Fibroblast of lung (primary cell): ENCODE data around the gene ZG16.

ENCODE experiments used
- EZH2 ChIP-seq: IDR thresholded peaks from 2 replicates; pipeline ENCODE4 v1.5.1; 2012; ENCODE audit warnings: low read length, control low read depth, mild to moderate bottlenecking; ENCODE audit errors: missing control alignments
- TF ChIP-seq, protein P1 (sequence below), 2 donors: IDR thresholded peaks in 1 of 2; conservative IDR thresholded peaks in 1 of 2; 1 replicate in 1 of 2; 2 replicates in 1 of 2; pipeline ENCODE4 v1.5.1; 2011 to 2012; ENCODE audit warnings: low read length in 2 of 2, control low read depth in 1 of 2, inconsistent platforms in 1 of 2, low read depth in 1 of 2, mild to moderate bottlenecking in 1 of 2

DNA sequence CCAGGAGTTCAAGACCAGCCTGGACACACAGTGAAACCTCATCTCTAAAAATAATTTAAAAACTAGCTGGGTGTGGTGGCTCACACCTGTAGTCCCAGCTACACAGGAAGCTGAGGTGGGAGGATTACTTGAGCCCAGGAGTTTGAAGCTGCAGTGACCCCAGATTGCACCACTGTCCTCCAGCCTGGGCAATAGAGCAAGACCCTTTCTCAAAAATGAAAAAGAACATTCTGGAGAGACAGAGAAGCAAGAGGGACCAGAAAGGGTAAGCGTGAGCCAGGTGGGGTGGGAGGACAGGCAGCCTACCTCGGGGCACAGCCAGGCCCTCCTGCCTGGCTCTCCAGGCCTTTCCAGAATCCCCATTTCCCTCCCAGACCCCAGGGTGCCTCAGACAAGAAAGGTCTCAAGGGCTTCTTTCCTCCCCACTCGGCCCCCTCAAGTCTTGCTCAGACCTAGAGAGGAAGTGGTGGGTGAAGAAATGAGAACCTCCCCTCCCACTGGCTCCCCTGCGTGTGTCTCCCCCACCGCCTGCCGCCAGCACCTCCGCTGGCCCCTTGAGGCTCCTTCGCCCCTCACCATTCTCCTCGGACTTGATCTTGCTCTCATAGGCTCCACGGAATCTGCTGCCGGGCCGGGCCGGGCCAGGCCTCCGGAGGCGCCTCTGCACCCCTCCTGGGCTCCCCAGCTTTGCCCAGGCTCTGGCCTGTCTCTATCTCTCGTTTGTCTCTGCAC, 32.8 kb upstream of the ZG16 start:
- TF ChIP-seq, protein P1, sequence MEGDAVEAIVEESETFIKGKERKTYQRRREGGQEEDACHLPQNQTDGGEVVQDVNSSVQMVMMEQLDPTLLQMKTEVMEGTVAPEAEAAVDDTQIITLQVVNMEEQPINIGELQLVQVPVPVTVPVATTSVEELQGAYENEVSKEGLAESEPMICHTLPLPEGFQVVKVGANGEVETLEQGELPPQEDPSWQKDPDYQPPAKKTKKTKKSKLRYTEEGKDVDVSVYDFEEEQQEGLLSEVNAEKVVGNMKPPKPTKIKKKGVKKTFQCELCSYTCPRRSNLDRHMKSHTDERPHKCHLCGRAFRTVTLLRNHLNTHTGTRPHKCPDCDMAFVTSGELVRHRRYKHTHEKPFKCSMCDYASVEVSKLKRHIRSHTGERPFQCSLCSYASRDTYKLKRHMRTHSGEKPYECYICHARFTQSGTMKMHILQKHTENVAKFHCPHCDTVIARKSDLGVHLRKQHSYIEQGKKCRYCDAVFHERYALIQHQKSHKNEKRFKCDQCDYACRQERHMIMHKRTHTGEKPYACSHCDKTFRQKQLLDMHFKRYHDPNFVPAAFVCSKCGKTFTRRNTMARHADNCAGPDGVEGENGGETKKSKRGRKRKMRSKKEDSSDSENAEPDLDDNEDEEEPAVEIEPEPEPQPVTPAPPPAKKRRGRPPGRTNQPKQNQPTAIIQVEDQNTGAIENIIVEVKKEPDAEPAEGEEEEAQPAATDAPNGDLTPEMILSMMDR (conservative IDR thresholded peaks at IDR 0.05 in 1 of 2, IDR thresholded peaks at IDR 0.05 in 1 of 2; ENCODE audit: low read depth in 1 of 2, low read length in 2 of 2): no peak
- TF ChIP-seq EZH2: no peak
